HTERT RPE-1 (cell line): Measurements from ENCODE around the gene NLRC5.
"Not testable (repeated sequence)": the region's sequence is repeated elsewhere in the genome, so short reads cannot be mapped to it uniquely, and the experiment has no call there.

ENCODE experiments used
- in situ Hi-C: fragments of 300-500 bp; cut with MboI; formaldehyde crosslinking; loops from 4 replicates; pipeline ENCODE4 v1.14.3; 2020; ENCODE audit warnings: low sequenced_read_pairs

NLRC5 gene

DNA sequence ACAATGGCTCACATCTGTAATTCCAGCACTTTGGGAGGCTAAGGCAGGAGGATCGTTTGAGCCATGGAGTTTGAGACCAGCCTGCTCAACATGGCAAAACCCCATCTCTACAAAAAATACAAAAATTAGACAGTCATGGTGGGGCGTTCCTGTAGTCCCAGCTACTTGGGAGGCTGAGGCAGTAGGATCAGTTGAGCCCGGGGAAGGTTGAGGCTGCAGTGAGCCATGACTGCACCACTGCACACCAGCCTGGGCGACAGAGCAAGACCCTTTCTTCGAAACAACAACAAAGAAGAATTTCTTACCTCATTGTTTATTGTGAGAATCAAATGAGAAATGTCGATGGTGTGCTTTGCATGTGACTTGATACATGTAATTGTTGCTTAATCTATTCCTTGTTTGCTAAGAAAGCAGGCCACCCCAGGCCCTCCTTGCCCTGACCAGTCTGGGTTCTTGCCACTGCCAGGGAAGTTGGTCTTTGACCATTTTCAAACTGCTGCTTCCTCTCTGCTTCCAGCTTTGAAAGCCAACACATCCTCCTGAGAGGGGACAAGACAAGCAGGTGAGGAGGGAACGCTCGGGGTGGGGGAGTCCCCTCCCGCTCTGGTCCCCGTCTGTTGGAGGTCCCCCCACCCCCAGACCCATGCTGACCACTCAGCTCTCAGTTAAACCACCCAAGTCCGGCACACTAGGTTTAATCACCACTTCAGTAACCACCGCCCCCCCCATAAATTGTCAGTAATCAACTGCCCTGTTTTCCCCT is 55.8 kb downstream of the NLRC5 start:
- in situ Hi-C loops: no loop called here

GRCh38 chr16:57045694-57046381 is 56.5 kb downstream of the NLRC5 start:
- in situ Hi-C loops: no loop called here

- in situ Hi-C loops: no loop called here
These were observed 58.7 kb downstream of the NLRC5 start for GRCh38 chr16:57048095-57048494.

DNA sequence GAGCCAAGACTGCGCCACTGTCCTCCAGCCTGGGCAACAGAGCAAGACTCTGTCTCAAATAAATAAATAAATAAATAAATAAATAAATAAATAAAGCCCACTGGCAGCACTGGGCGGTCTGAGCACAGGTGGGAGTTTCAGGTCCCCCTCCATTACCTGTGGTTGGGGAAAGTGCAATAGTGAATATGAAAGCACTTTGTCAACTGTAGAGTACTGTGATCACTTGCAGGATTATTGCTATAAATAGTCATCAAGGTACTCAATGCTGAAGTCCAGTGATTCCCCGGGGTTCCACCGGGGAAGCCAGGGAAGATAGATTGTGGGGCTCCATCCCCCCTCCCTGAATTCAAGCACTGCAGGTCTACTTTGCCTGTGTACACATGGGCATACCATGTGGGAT is 60.3 kb downstream of the NLRC5 start:
- in situ Hi-C loops: no loop called here

DNA sequence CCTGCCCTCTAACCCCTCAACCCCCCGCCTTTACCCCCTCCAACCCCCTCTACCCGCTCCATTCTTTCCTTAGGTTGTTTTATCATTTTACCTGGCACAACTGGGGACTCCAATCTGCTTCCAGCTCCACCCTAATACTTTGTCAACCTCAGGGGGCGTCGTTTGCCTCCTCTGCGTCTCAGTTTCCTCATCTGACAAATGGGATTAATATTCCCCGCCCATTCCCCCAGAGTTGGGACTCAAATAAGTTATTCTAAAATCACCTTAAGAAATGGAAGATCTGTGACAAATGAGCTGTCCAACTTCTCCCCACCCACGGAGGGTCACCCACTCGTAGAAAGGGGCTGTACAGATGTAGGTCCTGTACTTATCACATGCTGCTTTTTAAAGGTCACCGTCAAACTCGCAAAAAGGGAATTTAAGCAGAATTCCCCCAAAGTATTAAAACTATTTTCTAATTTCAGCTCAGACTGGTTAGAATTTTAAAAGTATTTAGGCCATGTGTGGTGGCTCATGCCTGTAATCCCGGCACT is 62.4 kb downstream of the NLRC5 start:
- in situ Hi-C loops: no loop called here

DNA sequence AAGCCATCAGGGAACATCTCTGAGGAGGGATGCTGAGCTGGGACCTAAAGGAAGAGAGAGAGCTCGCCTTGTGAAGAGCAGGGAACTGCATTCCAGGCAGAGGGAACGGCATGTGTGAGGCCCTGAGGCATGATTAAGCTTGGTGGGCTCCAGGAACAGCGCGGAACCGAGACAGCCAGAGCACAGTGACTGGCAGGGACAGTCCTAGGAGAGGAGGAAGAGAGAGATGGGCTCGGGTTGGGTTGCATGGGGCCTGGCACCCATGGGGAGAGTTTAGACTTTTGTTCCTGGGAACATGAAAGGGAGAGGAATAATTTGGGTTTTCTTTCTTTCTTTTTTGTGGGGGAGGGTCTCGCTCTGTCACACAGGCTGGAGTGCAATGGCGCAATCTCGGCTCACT is 63.8 kb downstream of the NLRC5 start:
- in situ Hi-C loops: no loop called here

GRCh38 chr16:57054338-57054737 is 65.0 kb downstream of the NLRC5 start:
- in situ Hi-C loops: no loop called here

GRCh38 chr16:57054771-57055170 is 65.4 kb downstream of the NLRC5 start:
- in situ Hi-C loops: no loop called here

GRCh38 chr16:57055671-57056070 is 66.3 kb downstream of the NLRC5 start:
- in situ Hi-C loops: no loop called here

DNA sequence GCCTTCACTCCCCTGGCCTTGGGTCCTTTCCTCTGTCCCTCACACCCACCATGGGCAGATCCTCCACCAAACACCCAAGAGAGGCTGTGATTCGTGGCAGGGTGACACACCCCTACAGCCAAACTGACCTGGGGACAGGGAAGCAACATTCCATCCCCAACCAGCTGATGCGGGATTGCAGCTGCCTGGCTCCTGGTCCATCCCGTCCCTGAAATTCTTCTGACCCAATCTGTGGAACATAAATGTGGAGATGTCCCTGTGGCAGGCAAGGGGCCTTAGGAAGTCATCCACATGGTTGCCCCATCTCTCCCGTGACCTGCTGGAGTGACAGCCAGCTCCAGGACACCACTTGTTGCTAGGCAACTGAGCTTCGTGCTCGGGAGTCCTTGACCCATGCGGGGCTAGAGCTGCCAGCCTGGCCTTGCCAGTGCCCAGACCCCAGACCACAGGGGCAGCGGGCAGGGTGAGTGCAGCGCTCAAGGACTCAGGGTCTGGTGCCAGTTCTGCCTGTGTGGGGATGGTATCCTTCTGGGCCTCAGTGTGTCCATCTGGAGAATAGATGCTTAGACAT is 69.0 kb downstream of the NLRC5 start:
- in situ Hi-C loops: no loop called here

DNA sequence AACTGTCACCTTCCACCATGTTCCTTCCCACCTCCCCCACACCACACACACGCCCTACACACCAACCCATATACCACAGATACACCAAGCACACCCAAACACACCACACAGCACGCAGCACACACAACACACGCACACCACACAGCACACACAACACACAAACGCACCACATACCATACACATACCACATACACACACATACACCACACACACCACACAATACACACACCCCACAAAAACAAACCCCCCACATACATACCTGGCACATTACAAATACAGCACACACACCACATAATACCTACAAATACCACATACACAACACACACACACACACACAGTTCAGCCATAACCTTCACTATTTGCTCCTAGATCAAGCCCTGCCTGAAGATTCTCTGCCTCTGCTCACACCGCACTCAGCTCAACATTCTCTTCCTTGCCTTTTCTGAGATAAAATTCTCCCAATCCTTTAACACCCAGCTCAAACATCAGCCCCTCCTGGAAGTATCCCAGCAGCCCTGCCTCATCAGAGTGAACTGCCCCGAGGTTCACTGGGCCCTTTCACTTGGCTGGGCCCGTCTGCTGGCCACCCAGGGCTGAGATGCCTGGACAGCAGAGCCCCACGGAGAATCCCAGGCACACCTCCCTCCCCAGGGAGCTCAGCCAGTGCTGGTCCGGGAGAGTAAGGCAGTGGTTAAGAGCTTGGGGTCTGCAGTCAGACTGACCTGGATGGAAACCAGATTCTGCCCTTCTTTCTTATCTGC is 71.1 kb downstream of the NLRC5 start:
- in situ Hi-C loops: no loop called here

DNA sequence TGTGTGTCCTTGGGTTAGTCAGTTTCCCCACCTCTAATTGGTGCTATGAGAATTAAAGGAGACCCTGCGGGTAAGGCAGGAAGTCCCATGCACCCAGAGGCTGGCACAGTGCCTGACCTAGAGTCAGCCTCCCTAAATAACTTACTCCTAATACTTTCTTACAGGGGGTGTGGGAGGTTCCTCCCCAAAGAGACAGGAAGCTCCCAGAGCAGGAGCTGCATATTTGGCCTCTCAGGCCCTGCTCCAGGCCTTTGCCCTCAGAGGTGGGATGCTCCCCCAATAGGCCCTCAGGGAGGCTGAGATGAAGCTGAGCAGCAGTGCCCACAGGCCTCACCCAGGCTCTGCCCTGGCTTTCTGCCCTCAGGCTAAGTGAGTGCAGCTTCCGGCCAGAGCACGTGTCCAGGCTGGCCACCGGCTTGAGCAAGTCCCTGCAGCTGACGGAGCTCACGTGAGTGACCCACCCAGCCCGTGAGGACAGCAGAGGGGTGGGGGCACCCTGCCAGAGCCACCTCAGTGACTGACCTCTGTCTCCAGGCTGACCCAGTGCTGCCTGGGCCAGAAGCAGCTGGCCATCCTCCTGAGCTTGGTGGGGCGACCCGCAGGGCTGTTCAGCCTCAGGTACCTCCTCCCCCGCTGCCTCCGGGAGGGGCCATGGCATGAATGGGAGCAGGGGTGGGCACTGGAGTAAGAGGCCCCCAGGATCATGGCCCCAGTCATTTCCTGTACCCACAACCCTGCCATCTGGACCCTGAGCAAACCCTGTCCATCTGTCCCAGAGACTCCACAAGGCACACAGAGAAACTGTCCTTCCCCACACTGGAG is 71.9 kb downstream of the NLRC5 start:
- in situ Hi-C loops: no loop called here

DNA sequence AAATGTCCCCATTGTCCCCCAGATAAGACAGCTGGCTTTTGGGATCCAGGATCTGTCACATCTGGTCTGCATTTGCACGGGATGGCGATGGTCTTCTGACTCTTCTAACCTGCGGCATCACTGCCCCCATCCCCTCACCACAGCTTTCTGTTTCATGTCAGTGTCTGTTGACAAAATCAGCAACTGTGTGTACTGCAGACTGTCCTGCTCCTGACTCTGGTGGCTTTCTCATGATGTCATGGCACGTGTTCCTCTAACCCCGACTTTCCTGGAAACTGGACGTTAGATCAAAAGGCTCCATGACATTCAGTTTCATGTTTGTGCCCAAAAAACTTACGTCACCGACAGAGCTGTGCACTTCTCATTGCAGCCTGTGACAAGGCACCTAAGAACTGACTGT is 73.0 kb downstream of the NLRC5 start:
- in situ Hi-C loops: no loop called here

DNA sequence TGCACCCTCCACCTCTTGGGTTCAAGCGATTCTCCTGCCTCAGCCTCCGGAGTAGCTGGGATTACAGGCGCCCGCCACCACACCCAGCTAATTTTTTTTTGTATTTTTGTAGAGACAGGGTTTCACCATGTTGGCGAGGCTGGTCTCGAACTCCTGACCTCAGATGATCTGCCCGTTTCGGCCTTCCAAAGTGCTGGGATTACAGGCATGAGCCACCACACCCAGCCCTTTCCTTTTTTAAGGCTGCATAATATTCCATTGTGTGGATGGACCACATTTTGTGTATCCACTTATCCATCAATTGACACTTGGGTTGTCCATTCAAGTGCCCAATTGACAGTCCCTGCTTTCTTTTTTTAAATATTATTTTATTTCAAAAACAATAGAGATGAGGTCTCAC is 73.8 kb downstream of the NLRC5 start:
- in situ Hi-C loops: not testable (repeated sequence)

DNA sequence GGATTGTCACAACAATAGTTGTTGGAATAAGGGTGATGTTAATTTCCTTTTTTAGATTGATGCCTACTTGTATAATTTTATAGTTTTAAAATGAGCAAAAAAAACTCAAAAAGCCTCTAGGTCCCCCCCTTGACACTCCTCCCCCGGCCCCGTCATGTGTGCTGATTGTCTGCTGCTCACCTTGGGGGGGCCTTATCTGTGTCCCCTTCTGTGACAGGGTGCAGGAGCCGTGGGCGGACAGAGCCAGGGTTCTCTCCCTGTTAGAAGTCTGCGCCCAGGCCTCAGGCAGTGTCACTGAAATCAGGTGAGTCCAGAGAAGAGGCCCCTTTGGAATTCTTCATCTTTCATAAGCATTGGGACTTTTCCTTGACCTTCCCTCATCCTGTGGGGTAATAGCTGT is 75.6 kb downstream of the NLRC5 start:
- in situ Hi-C loops: no loop called here

DNA sequence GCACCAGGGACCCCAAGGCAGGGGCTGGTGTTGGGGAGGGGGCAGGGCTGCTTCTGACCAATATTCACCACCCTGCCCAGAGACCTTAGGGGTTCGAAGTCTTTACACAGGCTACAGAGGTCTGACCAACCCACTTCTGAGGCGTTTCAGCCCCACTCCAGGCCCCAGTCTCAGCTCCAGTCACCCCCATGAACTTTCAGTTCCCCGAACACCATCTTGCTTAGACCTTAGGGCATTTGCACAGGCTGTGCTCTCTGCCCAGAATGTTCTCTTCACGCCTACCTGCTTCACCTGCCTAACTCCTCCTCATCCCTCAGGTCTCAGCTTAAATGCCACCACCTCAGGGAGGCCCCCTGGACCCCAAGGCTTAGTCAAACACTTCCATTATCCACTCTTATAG is 77.3 kb downstream of the NLRC5 start:
- in situ Hi-C loops: no loop called here

- in situ Hi-C loops: no loop called here
These were observed 78.0 kb downstream of the NLRC5 start for GRCh38 chr16:57067347-57067746.

GRCh38 chr16:57069053-57069452 is 79.7 kb downstream of the NLRC5 start:
- in situ Hi-C loops: no loop called here

DNA sequence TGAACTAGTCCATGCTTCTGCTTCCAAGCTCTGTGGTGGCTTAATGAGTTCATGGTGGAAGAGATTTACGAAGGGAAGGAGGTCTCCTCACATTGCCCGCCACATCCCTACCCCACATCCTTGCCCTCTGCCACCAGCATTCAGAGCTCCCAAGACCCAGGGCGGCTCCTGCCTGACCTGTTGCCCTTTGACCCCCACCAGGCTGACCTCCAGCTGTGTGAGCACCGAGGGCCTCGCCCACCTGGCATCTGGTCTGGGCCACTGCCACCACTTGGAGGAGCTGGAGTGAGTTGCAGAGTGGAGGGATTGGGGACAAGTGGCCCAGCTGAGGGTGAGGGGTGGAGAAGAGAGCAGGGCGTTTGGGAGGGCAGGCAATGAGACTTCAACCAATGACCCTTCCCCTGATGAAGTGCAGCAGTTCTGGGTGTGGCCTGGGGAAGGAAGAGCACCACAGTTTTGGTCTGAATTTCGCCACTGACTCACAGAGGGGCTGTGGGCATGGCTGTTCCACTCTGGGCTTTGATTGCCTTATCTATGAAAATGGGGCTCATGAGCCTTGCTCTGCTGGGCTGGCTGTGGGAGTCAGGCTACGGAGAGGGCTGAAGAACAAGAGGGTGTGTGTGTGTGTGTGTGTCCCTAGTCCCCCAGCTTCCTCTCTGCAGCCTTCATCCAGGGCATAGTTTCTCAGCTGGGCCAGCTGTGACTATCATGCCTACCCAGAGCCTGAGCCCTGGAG is 80.4 kb downstream of the NLRC5 start:
- in situ Hi-C loops: no loop called here

DNA sequence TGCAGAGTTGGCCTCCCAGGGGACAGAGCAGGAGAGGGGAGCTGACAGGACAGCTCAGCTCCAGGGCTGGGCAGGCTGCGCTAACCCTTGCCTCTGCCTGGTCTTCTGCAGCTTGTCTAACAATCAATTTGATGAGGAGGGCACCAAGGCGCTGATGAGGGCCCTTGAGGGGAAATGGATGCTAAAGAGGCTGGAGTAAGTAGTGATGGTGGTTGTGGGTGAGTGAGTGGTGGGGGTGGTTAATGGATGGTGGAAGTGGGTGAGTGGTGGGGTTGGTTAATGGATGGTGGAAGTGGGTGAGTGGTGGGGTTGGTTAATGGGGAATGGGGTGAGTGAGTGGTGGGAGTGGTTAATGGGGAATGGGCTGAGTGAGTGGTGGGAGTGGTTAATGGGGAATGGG is 81.1 kb downstream of the NLRC5 start:
- in situ Hi-C loops: no loop called here
